ENCODE measurements around the gene SCTR.

Gene SCTR

GRCh38 chr2:119436993-119437772 is 87.1 kb downstream of the SCTR start:
- no peaks in the 10 kb centered on the region for H3K9me3 ChIP-seq (ENCODE audit: control insufficient read depth, insufficient read depth, low read length)
- H3K27me3 ChIP-seq (ENCODE audit: control insufficient read depth, insufficient read depth, low read length), result peaks cover 6% of the 10 kb centered on the region
- no peak overlapping the region for H3K4me3 ChIP-seq (ENCODE audit: low read depth, low read length)
- peaks cover 3% of the 10 kb centered on the region for H3K4me1 ChIP-seq (ENCODE audit: control insufficient read depth, insufficient read depth, low read length)
- no peak overlapping the region for H3K9ac ChIP-seq (ENCODE audit: low read depth, low read length)
- no peaks in the 10 kb centered on the region for H3K36me3 ChIP-seq (ENCODE audit: control insufficient read depth, insufficient read depth, low read length)

GRCh38 chr2:119435953-119436297 is 88.4 kb downstream of the SCTR start:
- Histone ChIP-seq H3K9ac (ENCODE audit: low read depth, low read length) (no peak overlapping the region), H3K9me3 (ENCODE audit: control insufficient read depth, insufficient read depth, low read length) (no peaks in the 10 kb centered on the region), H3K4me3 (ENCODE audit: low read depth, low read length) (no peak overlapping the region), H3K36me3 (ENCODE audit: control insufficient read depth, insufficient read depth, low read length) (no peaks in the 10 kb centered on the region), H3K4me1 (ENCODE audit: control insufficient read depth, insufficient read depth, low read length) (peaks cover 3% of the 10 kb centered on the region), H3K27me3 (ENCODE audit: control insufficient read depth, insufficient read depth, low read length) (peaks cover 7% of the 10 kb centered on the region)

- peaks cover 5% of the 10 kb centered on the region for H3K4me1 ChIP-seq (ENCODE audit: control insufficient read depth, insufficient read depth, low read length)
- H3K4me3 ChIP-seq (ENCODE audit: low read depth, low read length), result no peak overlapping the region
These were observed 89.0 kb downstream of the SCTR start for GRCh38 chr2:119435081-119435952.

GRCh38 chr2:119434664-119435063 is 89.6 kb downstream of the SCTR start:
- Histone ChIP-seq H3K4me1 (ENCODE audit: control insufficient read depth, insufficient read depth, low read length) (peaks cover 7% of the 10 kb centered on the region), H3K27me3 (ENCODE audit: control insufficient read depth, insufficient read depth, low read length) (peaks cover 10% of the 10 kb centered on the region), H3K36me3 (ENCODE audit: control insufficient read depth, insufficient read depth, low read length) (no peaks in the 10 kb centered on the region), H3K9ac (ENCODE audit: low read depth, low read length) (no peak overlapping the region), H3K4me3 (ENCODE audit: low read depth, low read length) (no peak overlapping the region), H3K9me3 (ENCODE audit: control insufficient read depth, insufficient read depth, low read length) (no peaks in the 10 kb centered on the region)

More at GRCh38 chr2:119435081-119435952, 89.0 kb downstream of the SCTR start:
- Histone ChIP-seq H3K36me3 (ENCODE audit: control insufficient read depth, insufficient read depth, low read length) (no peaks in the 10 kb centered on the region), H3K9ac (ENCODE audit: low read depth, low read length) (no peak overlapping the region), H3K9me3 (ENCODE audit: control insufficient read depth, insufficient read depth, low read length) (no peaks in the 10 kb centered on the region), H3K27me3 (ENCODE audit: control insufficient read depth, insufficient read depth, low read length) (peaks cover 7% of the 10 kb centered on the region)

- Histone ChIP-seq H3K4me3 (ENCODE audit: low read depth, low read length) (no peak overlapping the region), H3K9ac (ENCODE audit: low read depth, low read length) (no peak overlapping the region), H3K4me1 (ENCODE audit: control insufficient read depth, insufficient read depth, low read length) (peaks cover 7% of the 10 kb centered on the region), H3K36me3 (ENCODE audit: control insufficient read depth, insufficient read depth, low read length) (no peaks in the 10 kb centered on the region), H3K27me3 (ENCODE audit: control insufficient read depth, insufficient read depth, low read length) (peaks cover 12% of the 10 kb centered on the region), H3K9me3 (ENCODE audit: control insufficient read depth, insufficient read depth, low read length) (no peaks in the 10 kb centered on the region)
These were observed 90.5 kb downstream of the SCTR start for GRCh38 chr2:119433636-119434327.

GRCh38 chr2:119432851-119433522 is 91.3 kb downstream of the SCTR start:
- Histone ChIP-seq H3K4me3 (ENCODE audit: low read depth, low read length) (peak overlapping the region; percentile 77), H3K9me3 (ENCODE audit: control insufficient read depth, insufficient read depth, low read length) (no peaks in the 10 kb centered on the region), H3K36me3 (ENCODE audit: control insufficient read depth, insufficient read depth, low read length) (no peaks in the 10 kb centered on the region), H3K9ac (ENCODE audit: low read depth, low read length) (no peak overlapping the region), H3K27me3 (ENCODE audit: control insufficient read depth, insufficient read depth, low read length) (peaks cover 12% of the 10 kb centered on the region), H3K4me1 (ENCODE audit: control insufficient read depth, insufficient read depth, low read length) (peaks cover 8% of the 10 kb centered on the region)

GRCh38 chr2:119431976-119432850 is 92.1 kb downstream of the SCTR start:
- H3K27me3 ChIP-seq (ENCODE audit: control insufficient read depth, insufficient read depth, low read length), result peaks cover 14% of the 10 kb centered on the region
- H3K4me3 ChIP-seq (ENCODE audit: low read depth, low read length), result peak overlapping the region; percentile 77
- no peak overlapping the region for H3K9ac ChIP-seq (ENCODE audit: low read depth, low read length)
- H3K36me3 ChIP-seq (ENCODE audit: control insufficient read depth, insufficient read depth, low read length), result no peaks in the 10 kb centered on the region
- H3K9me3 ChIP-seq (ENCODE audit: control insufficient read depth, insufficient read depth, low read length), result no peaks in the 10 kb centered on the region
- H3K4me1 ChIP-seq (ENCODE audit: control insufficient read depth, insufficient read depth, low read length), result peaks cover 11% of the 10 kb centered on the region

- peaks cover 15% of the 10 kb centered on the region for H3K27me3 ChIP-seq (ENCODE audit: control insufficient read depth, insufficient read depth, low read length)
- no peaks in the 10 kb centered on the region for H3K36me3 ChIP-seq (ENCODE audit: control insufficient read depth, insufficient read depth, low read length)
- H3K4me1 ChIP-seq (ENCODE audit: control insufficient read depth, insufficient read depth, low read length), result peaks cover 11% of the 10 kb centered on the region
- H3K4me3 ChIP-seq (ENCODE audit: low read depth, low read length), result peak within 1 kb of the TSS; percentile 77
- H3K9me3 ChIP-seq (ENCODE audit: control insufficient read depth, insufficient read depth, low read length), result no peaks in the 10 kb centered on the region
- H3K9ac ChIP-seq (ENCODE audit: low read depth, low read length), result peak within 1 kb of the TSS; percentile 73
These were observed 92.9 kb downstream of the SCTR start, which contains the start of gene TMEM37 for GRCh38 chr2:119431155-119431975. Gene TMEM37 (plus strand): TSS chr2:119431854. CDS start chr2:119431904, 50 bp downstream.

- Histone ChIP-seq H3K4me3 (ENCODE audit: low read depth, low read length) (no peak overlapping the region), H3K9ac (ENCODE audit: low read depth, low read length) (no peak overlapping the region), H3K27me3 (ENCODE audit: control insufficient read depth, insufficient read depth, low read length) (peaks cover 15% of the 10 kb centered on the region), H3K36me3 (ENCODE audit: control insufficient read depth, insufficient read depth, low read length) (no peaks in the 10 kb centered on the region), H3K4me1 (ENCODE audit: control insufficient read depth, insufficient read depth, low read length) (peaks cover 11% of the 10 kb centered on the region), H3K9me3 (ENCODE audit: control insufficient read depth, insufficient read depth, low read length) (no peaks in the 10 kb centered on the region)
These were observed 94.2 kb downstream of the SCTR start for GRCh38 chr2:119430023-119430498.

Measured in iPS-15b (cell line).